Suprapubic skin (tissue), 4 donors: ENCODE measurements around the gene DAB1. TPM values are rescaled to one million over a fixed set of nuclear protein-coding genes. Genes with fewer than 3 reads are reported as not detected.

ENCODE experiments used
- DNase-seq, 2 donors: peaks; one replicate each; pipeline ENCODE4 v3.0.0-alpha.2; 2019; ENCODE audit warnings: low spot score in 2 of 2
- H3K27ac ChIP-seq: fragments of 200-600 bp; sonication (generic); one replicate; pipeline ENCODE4 v1.5.1; 2019
- H3K27me3 ChIP-seq: fragments of 200-600 bp; sonication (generic); one replicate; pipeline ENCODE4 v1.5.1; 2019
- H3K36me3 ChIP-seq: fragments of 200-600 bp; sonication (generic); one replicate; pipeline ENCODE4 v1.5.1; 2019
- H3K4me1 ChIP-seq: fragments of 200-600 bp; sonication (generic); one replicate; pipeline ENCODE4 v1.5.1; 2019
- H3K4me3 ChIP-seq: fragments of 200-600 bp; sonication (generic); one replicate; pipeline ENCODE4 v1.5.1; 2019; ENCODE audit warnings: mild to moderate bottlenecking
- H3K9me3 ChIP-seq: fragments of 200-600 bp; sonication (generic); one replicate; pipeline ENCODE4 v1.5.1; 2019
- CTCF ChIP-seq, 2 donors: fragments of 200-600 bp in 1 of 2; fragments of 450-650 bp in 1 of 2; sonication (generic) in 1 of 2; IDR thresholded peaks; one replicate each; pipeline ENCODE4 v1.5.1; 2016 to 2019; ENCODE audit warnings: antibody characterized with exemption in 2 of 2, mild to moderate bottlenecking in 1 of 2, moderate library complexity in 1 of 2
- EP300 ChIP-seq: sonication (generic); formaldehyde crosslinking; IDR thresholded peaks from one replicate; pipeline ENCODE4 v1.6.1; 2017; ENCODE audit warnings: antibody characterized with exemption
- POLR2A ChIP-seq, 2 donors: fragments of 450-650 bp; IDR thresholded peaks; one replicate each; pipeline ENCODE4 v1.6.1; 2017; ENCODE audit warnings: antibody characterized with exemption in 2 of 2, mild to moderate bottlenecking in 2 of 2, moderate library complexity in 2 of 2
- POLR2AphosphoS5 ChIP-seq, 3 donors: sonication (generic); formaldehyde crosslinking; IDR thresholded peaks; one replicate each; pipeline ENCODE4 v1.6.1; 2017; ENCODE audit warnings: antibody characterized with exemption in 3 of 3
- WGBS: methylation state at CpG from one replicate; pipeline ENCODE4 v1.1.5; 2018; 5-methylcytosine and 5-hydroxymethylcytosine counted together
- total RNA-seq, 4 donors: library from RNA; depleted of rRNA; stranded (reverse); fragments of >200 nt; gene quantifications; one replicate each; pipeline ENCODE4 v1.1.0, GENCODE V29; 2016

Gene DAB1
- total RNA-seq, 4 donors from 2014 or later, result 0.17 to 1.0 (median 0.30) TPM

GRCh38 chr1:56953386-56953785 is 470.5 kb downstream of the DAB1 start:
- no peak for TF ChIP-seq POLR2A (IDR thresholded peaks at IDR 0.05)
- no peak for TF ChIP-seq CTCF (IDR thresholded peaks at IDR 0.05)
- TF ChIP-seq EP300, result no peak
- no peak for TF ChIP-seq POLR2AphosphoS5 (IDR thresholded peaks at IDR 0.05)
- Histone ChIP-seq H3K36me3 (no peaks in the 10 kb centered on the region), H3K27me3 (no peaks in the 10 kb centered on the region), H3K27ac (no peak overlapping the region), H3K9me3 (no peaks in the 10 kb centered on the region), H3K4me1 (no peaks in the 10 kb centered on the region), H3K4me3 (no peak overlapping the region)
- no peak for DNase-seq
- WGBS, result 82% methylated on average over 5 of the region's 5 CpGs

GRCh38 chr1:56952501-56952900 is 471.4 kb downstream of the DAB1 start:
- H3K27me3 ChIP-seq, result no peaks in the 10 kb centered on the region
- no peak overlapping the region for H3K27ac ChIP-seq
- H3K4me3 ChIP-seq, result no peak overlapping the region
- H3K4me1 ChIP-seq, result no peaks in the 10 kb centered on the region
- no peak for DNase-seq
- WGBS, result 85% methylated on average over 8 of the region's 8 CpGs
- H3K36me3 ChIP-seq, result no peaks in the 10 kb centered on the region
- H3K9me3 ChIP-seq, result no peaks in the 10 kb centered on the region
- no peak for TF ChIP-seq POLR2AphosphoS5 (IDR thresholded peaks at IDR 0.05)
- no peak for TF ChIP-seq CTCF (IDR thresholded peaks at IDR 0.05)
- no peak for TF ChIP-seq POLR2A (IDR thresholded peaks at IDR 0.05)
- no peak for TF ChIP-seq EP300

- H3K4me3 ChIP-seq, result no peak overlapping the region
- H3K27ac ChIP-seq, result no peak overlapping the region
- H3K4me1 ChIP-seq, result no peaks in the 10 kb centered on the region
- no peaks in the 10 kb centered on the region for H3K9me3 ChIP-seq
- no peak for DNase-seq
- no peak for TF ChIP-seq CTCF (IDR thresholded peaks at IDR 0.05)
- no peaks in the 10 kb centered on the region for H3K36me3 ChIP-seq
- 76% methylated on average over 1 of the region's 1 CpG for WGBS
- no peaks in the 10 kb centered on the region for H3K27me3 ChIP-seq
These were observed 475.3 kb downstream of the DAB1 start for GRCh38 chr1:56948403-56949023.
